SU-DHL-6 (cell line): ENCODE data around the gene CTU2.

Experiments
- H2AFZ ChIP-seq: fragments of 200-600 bp; sonication (generic); 2 replicates; pipeline ENCODE4 v1.6.1; 2014; ENCODE audit warnings: low read depth, mild to moderate bottlenecking, moderate library complexity, mixed read lengths, antibody characterized with exemption, low read length; ENCODE audit not compliant: severe bottlenecking
- H3F3A ChIP-seq: fragments of 200-600 bp; shearing (Covaris generic); 2 replicates; pipeline ENCODE4 v1.6.0; 2016; ENCODE audit warnings: antibody characterized with exemption, mild to moderate bottlenecking; ENCODE audit not compliant: insufficient read depth
- H3K27ac ChIP-seq: fragments of 200-600 bp; sonication (generic); 2 replicates; pipeline ENCODE4 v1.5.1; 2016; ENCODE audit warnings: low read depth, mild to moderate bottlenecking, low read length, moderate library complexity, mixed read lengths
- H3K27me3 ChIP-seq: fragments of 200-600 bp; sonication (generic), shearing (Covaris generic); 2 replicates; pipeline ENCODE4 v1.6.0; 2014; ENCODE audit warnings: mild to moderate bottlenecking, low read length
- H3K36me3 ChIP-seq: fragments of 200-600 bp; sonication (generic); 2 replicates; pipeline ENCODE4 v1.6.1; 2014; ENCODE audit warnings: mild to moderate bottlenecking, low read length, mixed read lengths
- H3K4me2 ChIP-seq: fragments of 300-600, 200-600 bp; shearing (Covaris generic), sonication (generic); 2 replicates; pipeline ENCODE4 v1.6.0; 2014; ENCODE audit warnings: low read length, low read depth, mild to moderate bottlenecking; ENCODE audit not compliant: poor library complexity, severe bottlenecking
- H3K4me3 ChIP-seq: fragments of 200-600 bp; sonication (generic); 2 replicates; pipeline ENCODE4 v1.5.1; 2014; ENCODE audit warnings: antibody characterized with exemption, low read length, mild to moderate bottlenecking, mixed read lengths; ENCODE audit not compliant: insufficient read depth, poor library complexity, severe bottlenecking
- H3K79me2 ChIP-seq: fragments of 200-600 bp; sonication (generic); 2 replicates; pipeline ENCODE4 v1.6.1; 2014; ENCODE audit warnings: mild to moderate bottlenecking, low read length, moderate library complexity; ENCODE audit not compliant: insufficient read depth
- H3K9ac ChIP-seq: fragments of 200-600 bp; sonication (generic); 2 replicates; pipeline ENCODE4 v1.7.0; 2014; ENCODE audit warnings: mild to moderate bottlenecking, low read length
- H3K9me2 ChIP-seq: fragments of 200-600 bp; sonication (generic); replicated peaks from 2 replicates; pipeline ENCODE4 v1.6.1; 2014; ENCODE audit warnings: low read length; ENCODE audit not compliant: insufficient read depth
- H3K9me3 ChIP-seq: fragments of 200-600 bp; sonication (generic); 2 replicates; pipeline ENCODE4 v1.6.1; 2014; ENCODE audit warnings: low read length, mixed read lengths; ENCODE audit not compliant: insufficient read depth
- H4K20me1 ChIP-seq: fragments of 200-600 bp; sonication (generic); 2 replicates; pipeline ENCODE4 v1.6.1; 2014; ENCODE audit warnings: low read depth, mild to moderate bottlenecking, antibody characterized with exemption, low read length, moderate library complexity, mixed read lengths
- EZH2phosphoT487 ChIP-seq: fragments of 200-600 bp; sonication (generic), shearing (Covaris generic); conservative IDR thresholded peaks from 2 replicates; pipeline ENCODE4 v1.6.1; 2018; ENCODE audit warnings: mild to moderate bottlenecking, antibody characterized with exemption, low read length, moderate library complexity, mixed read lengths
- TF ChIP-seq, protein P1 (sequence below): fragments of 200-600 bp; sonication (generic); IDR thresholded peaks from one replicate; pipeline ENCODE4 v1.5.1; 2017; ENCODE audit warnings: antibody characterized with exemption, mild to moderate bottlenecking, low read length, moderate library complexity; ENCODE audit not compliant: insufficient read depth, poor library complexity, severe bottlenecking

Gene CTU2

DNA sequence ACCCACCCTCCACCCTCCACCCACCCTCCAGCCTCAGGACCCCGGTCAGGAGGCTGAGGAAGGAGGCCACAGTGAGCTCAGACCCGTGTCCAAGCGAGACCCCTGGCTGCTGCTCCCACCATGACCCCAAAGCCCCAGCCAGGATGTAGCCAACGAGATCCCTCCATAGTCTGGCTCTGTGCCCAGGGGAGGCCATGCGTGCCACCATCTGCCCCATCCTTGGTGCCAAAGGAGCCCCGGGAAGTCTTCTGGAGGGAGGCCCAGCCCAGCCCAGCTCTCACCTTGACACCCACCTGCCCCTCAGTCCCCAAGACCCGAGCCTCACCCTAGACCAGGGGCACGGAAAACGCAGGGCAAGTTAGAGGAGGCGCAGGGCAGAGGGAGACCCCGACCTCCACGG lies 44.6 kb downstream of the CTU2 start:
- H3K27ac ChIP-seq, result no peak overlapping the region
- no peaks in the 10 kb centered on the region for H3K36me3 ChIP-seq
- no peak overlapping the region for H2AFZ ChIP-seq
- H3K9me3 ChIP-seq, result no peaks in the 10 kb centered on the region
- no peak overlapping the region for H3K9ac ChIP-seq
- no peaks in the 10 kb centered on the region for H3K79me2 ChIP-seq
- no peak for TF ChIP-seq EZH2phosphoT487
- TF ChIP-seq, protein P1, sequence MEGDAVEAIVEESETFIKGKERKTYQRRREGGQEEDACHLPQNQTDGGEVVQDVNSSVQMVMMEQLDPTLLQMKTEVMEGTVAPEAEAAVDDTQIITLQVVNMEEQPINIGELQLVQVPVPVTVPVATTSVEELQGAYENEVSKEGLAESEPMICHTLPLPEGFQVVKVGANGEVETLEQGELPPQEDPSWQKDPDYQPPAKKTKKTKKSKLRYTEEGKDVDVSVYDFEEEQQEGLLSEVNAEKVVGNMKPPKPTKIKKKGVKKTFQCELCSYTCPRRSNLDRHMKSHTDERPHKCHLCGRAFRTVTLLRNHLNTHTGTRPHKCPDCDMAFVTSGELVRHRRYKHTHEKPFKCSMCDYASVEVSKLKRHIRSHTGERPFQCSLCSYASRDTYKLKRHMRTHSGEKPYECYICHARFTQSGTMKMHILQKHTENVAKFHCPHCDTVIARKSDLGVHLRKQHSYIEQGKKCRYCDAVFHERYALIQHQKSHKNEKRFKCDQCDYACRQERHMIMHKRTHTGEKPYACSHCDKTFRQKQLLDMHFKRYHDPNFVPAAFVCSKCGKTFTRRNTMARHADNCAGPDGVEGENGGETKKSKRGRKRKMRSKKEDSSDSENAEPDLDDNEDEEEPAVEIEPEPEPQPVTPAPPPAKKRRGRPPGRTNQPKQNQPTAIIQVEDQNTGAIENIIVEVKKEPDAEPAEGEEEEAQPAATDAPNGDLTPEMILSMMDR, result no peak
- no peaks in the 10 kb centered on the region for H3K27me3 ChIP-seq
- no peaks in the 10 kb centered on the region for H4K20me1 ChIP-seq
- no peaks in the 10 kb centered on the region for H3K9me2 ChIP-seq
- no peak overlapping the region for H3K4me2 ChIP-seq
- H3K4me3 ChIP-seq, result no peak overlapping the region
- H3F3A ChIP-seq, result no peaks in the 10 kb centered on the region

DNA sequence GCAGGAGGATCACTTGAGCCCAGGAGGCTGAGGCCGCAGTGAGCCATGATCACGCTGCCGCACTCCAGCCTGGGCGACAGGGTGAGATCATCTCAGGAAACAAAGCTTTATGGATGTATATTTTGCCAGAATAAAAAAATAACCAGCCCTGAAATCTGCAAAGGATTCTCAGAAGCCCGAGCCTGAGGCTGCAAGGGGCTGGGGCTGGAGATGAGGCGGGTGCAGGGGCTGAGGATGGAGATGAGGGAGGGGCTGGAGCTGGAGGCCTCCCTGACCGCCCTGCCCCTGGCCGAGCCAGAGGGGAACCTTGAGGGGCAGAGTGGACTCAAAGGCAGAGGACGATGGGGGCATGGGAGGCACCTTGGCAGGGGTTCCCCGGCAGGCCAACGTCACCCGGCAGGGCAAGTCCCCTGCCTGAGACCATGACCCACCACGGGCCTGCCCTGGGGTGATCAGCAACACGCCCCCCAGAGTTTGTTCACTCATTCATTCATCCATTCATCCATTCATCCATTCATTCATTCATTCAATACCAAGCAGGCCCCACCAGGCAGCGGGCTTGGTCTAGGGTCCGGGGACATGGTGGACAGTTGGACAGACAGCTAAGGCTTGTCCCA lies 46.2 kb downstream of the CTU2 start:
- H3K36me3 ChIP-seq, result no peaks in the 10 kb centered on the region
- H3K9me3 ChIP-seq, result no peaks in the 10 kb centered on the region
- no peaks in the 10 kb centered on the region for H3F3A ChIP-seq
- TF ChIP-seq EZH2phosphoT487, result no peak
- TF ChIP-seq, protein P1, result no peak
- H3K4me3 ChIP-seq, result no peak overlapping the region
- H3K9ac ChIP-seq, result no peak overlapping the region
- H3K27me3 ChIP-seq, result no peaks in the 10 kb centered on the region
- no peaks in the 10 kb centered on the region for H3K9me2 ChIP-seq
- H3K27ac ChIP-seq, result no peak overlapping the region
- H4K20me1 ChIP-seq, result no peaks in the 10 kb centered on the region
- H3K79me2 ChIP-seq, result no peaks in the 10 kb centered on the region
- no peak overlapping the region for H2AFZ ChIP-seq
- no peak overlapping the region for H3K4me2 ChIP-seq

DNA sequence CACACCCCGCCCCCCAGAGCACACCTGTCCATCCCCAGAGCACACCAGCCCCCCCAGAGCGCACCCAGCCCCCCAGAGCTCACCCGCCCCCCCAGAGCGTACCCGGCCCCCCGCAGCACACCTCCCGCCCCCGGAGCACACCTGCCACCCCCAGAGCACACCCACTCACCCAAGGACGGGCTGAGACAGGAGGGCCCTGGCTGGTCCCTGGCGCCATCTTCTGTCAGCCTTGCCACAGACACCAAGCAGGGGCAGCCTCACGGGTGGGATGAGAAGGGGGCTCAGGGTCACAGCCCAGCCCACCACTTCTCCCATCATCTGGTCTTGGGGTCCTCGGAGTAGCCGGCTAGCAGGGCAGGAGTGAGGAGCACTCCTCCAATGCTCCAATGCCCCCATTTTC lies 46.9 kb downstream of the CTU2 start:
- no peak overlapping the region for H3K4me3 ChIP-seq
- H3K27ac ChIP-seq, result no peak overlapping the region
- H3K27me3 ChIP-seq, result no peaks in the 10 kb centered on the region
- H3K9me3 ChIP-seq, result no peaks in the 10 kb centered on the region
- H3K36me3 ChIP-seq, result no peaks in the 10 kb centered on the region
- no peak overlapping the region for H2AFZ ChIP-seq
- H3K79me2 ChIP-seq, result no peaks in the 10 kb centered on the region
- H4K20me1 ChIP-seq, result no peaks in the 10 kb centered on the region
- H3K4me2 ChIP-seq, result no peak overlapping the region
- H3F3A ChIP-seq, result no peaks in the 10 kb centered on the region
- no peak overlapping the region for H3K9ac ChIP-seq
- no peak for TF ChIP-seq EZH2phosphoT487
- H3K9me2 ChIP-seq, result no peaks in the 10 kb centered on the region

DNA sequence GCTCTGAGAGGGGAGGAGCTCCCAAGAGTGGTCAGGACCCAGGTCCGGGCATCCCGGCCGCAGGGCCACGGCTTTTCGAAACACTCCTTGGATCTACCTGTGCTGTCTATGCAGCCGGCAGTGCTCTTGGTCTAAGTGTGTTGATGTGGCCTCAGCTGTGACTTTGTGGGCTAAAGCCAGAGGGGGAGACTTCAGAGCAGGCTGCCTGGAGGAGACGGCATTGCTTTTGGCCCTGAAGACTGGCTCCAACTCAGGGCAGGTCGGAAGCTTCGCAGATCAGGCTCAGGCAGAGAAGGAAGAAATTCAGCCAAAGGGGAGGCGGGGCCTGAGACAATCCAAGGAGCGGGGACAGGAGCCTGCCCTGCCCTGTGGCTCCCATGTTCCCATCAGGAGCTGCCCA lies 47.3 kb downstream of the CTU2 start:
- no peak overlapping the region for H3K4me3 ChIP-seq
- no peaks in the 10 kb centered on the region for H4K20me1 ChIP-seq
- no peaks in the 10 kb centered on the region for H3K36me3 ChIP-seq
- no peaks in the 10 kb centered on the region for H3K27me3 ChIP-seq
- H3K4me2 ChIP-seq, result no peak overlapping the region
- H3F3A ChIP-seq, result no peaks in the 10 kb centered on the region
- H3K9me3 ChIP-seq, result no peaks in the 10 kb centered on the region
- H3K9ac ChIP-seq, result no peak overlapping the region
- H2AFZ ChIP-seq, result no peak overlapping the region
- TF ChIP-seq, protein P1, result no peak
- no peak for TF ChIP-seq EZH2phosphoT487
- no peak overlapping the region for H3K27ac ChIP-seq
- H3K79me2 ChIP-seq, result no peaks in the 10 kb centered on the region
- no peaks in the 10 kb centered on the region for H3K9me2 ChIP-seq
